GM15510 (cell line): Measurements from ENCODE around the gene ADARB2.

ENCODE experiments used
- POLR2A ChIP-seq: IDR thresholded peaks from 3 replicates; pipeline ENCODE4 v1.6.1; 2011; ENCODE audit warnings: borderline replicate concordance; ENCODE audit not compliant: insufficient read length; ENCODE audit errors: extremely low read depth

Gene ADARB2

GRCh38 chr10:1531883-1532597 is 205.3 kb downstream of the ADARB2 start:
- no peak for TF ChIP-seq POLR2A

GRCh38 chr10:1530871-1531517 is 206.3 kb downstream of the ADARB2 start:
- TF ChIP-seq POLR2A: no peak

GRCh38 chr10:1529806-1530413 is 207.4 kb downstream of the ADARB2 start:
- no peak for TF ChIP-seq POLR2A

- TF ChIP-seq POLR2A: no peak
Measured at GRCh38 chr10:1527951-1528350, 209.4 kb downstream of the ADARB2 start.

- TF ChIP-seq POLR2A: no peak
Measured at GRCh38 chr10:1526436-1527055, 210.8 kb downstream of the ADARB2 start.

GRCh38 chr10:1525354-1526162 is 211.8 kb downstream of the ADARB2 start:
- TF ChIP-seq POLR2A: no peak

- no peak for TF ChIP-seq POLR2A
Measured at GRCh38 chr10:1524540-1524939, 212.8 kb downstream of the ADARB2 start.

GRCh38 chr10:1523221-1523620 is 214.1 kb downstream of the ADARB2 start:
- TF ChIP-seq POLR2A: no peak

- no peak for TF ChIP-seq POLR2A
Measured at GRCh38 chr10:1522237-1522636, 215.1 kb downstream of the ADARB2 start.

- TF ChIP-seq POLR2A: no peak
Measured at GRCh38 chr10:1521741-1522140, 215.6 kb downstream of the ADARB2 start.

GRCh38 chr10:1520909-1521565 is 216.3 kb downstream of the ADARB2 start:
- TF ChIP-seq POLR2A: no peak

GRCh38 chr10:1519391-1519790 is 217.9 kb downstream of the ADARB2 start:
- TF ChIP-seq POLR2A: no peak

- TF ChIP-seq POLR2A: no peak
Measured at GRCh38 chr10:1517684-1518083, 219.6 kb downstream of the ADARB2 start.
